PC-9 (cell line): ENCODE data around the gene CLDN6. TPM values are rescaled to one million over a fixed set of nuclear protein-coding genes. Genes with fewer than 3 reads are reported as not detected.

Experiments used
- BruUV-seq: library from RNA; stranded (reverse); fragments of 400-500 nt; replicated peaks from 2 replicates; lab custom pipeline; 2021; lab: Mats Ljungman, UMichigan
- CTCF ChIA-PET: fragments of 300-600 bp; sonication (Branson Sonifier 250); formaldehyde crosslinking; loops from one replicate; lab custom pipeline; 2022; ENCODE audit warnings: antibody characterized with exemption; lab: Charles Lee
- POLR2A ChIA-PET: fragments of 300-600 bp; sonication (Branson Sonifier 250); formaldehyde crosslinking; loops from one replicate; lab custom pipeline; 2022; ENCODE audit warnings: antibody characterized with exemption; ENCODE audit not compliant: unreplicated experiment; lab: Charles Lee
- DNase-seq, 2 experiments: peaks; one replicate each; pipeline versions ENCODE4 v3.0.0 to v3.0.0-alpha.2; 2015 to 2022; ENCODE audit warnings: mixed read lengths in 1 of 2
- H2AFZ ChIP-seq: fragments of 200-600 bp; sonication (generic); 2 replicates; pipeline ENCODE4 v1.8.1; 2017; ENCODE audit warnings: antibody characterized with exemption
- H3F3A ChIP-seq: fragments of 200-600 bp; sonication (generic); 2 replicates; pipeline ENCODE4 v1.8.1; 2017; ENCODE audit warnings: antibody characterized with exemption, mild to moderate bottlenecking, low read depth; ENCODE audit not compliant: insufficient read depth
- H3K27ac ChIP-seq: fragments of 200-600 bp; sonication (generic); 2 replicates; pipeline ENCODE4 v1.6.1; 2016; ENCODE audit warnings: mixed run types
- H3K27me3 ChIP-seq: fragments of 200-600 bp; sonication (generic); 2 replicates; pipeline ENCODE4 v1.6.1; 2016; ENCODE audit warnings: low read depth, mixed run types; ENCODE audit not compliant: insufficient read depth
- H3K36me3 ChIP-seq: fragments of 200-600 bp; sonication (generic); 2 replicates; pipeline ENCODE4 v1.6.1; 2016; ENCODE audit warnings: low read depth, mixed run types
- H3K4me1 ChIP-seq: fragments of 200-600 bp; sonication (generic); replicated peaks from 2 replicates; pipeline ENCODE4 v1.6.1; 2016; ENCODE audit warnings: mixed run types; ENCODE audit not compliant: insufficient read depth
- H3K4me2 ChIP-seq: fragments of 200-600 bp; sonication (generic); 2 replicates; pipeline ENCODE4 v1.6.1; 2017; ENCODE audit warnings: mixed run types
- H3K4me3 ChIP-seq: fragments of 200-600 bp; sonication (generic); 2 replicates; pipeline ENCODE4 v1.6.1; 2016; ENCODE audit warnings: mixed run types
- H3K79me2 ChIP-seq: fragments of 200-600 bp; sonication (generic); 2 replicates; pipeline ENCODE4 v1.6.1; 2017; ENCODE audit warnings: low read depth, mixed run types
- H3K9me2 ChIP-seq: fragments of 200-600 bp; sonication (generic); 2 replicates; pipeline ENCODE4 v1.8.1; 2017; ENCODE audit warnings: mild to moderate bottlenecking; ENCODE audit not compliant: insufficient read depth
- H3K9me3 ChIP-seq: fragments of 200-600 bp; sonication (generic); 2 replicates; pipeline ENCODE4 v1.8.1; 2016; ENCODE audit warnings: low read depth; ENCODE audit not compliant: insufficient read depth
- H4K20me1 ChIP-seq: fragments of 200-600 bp; sonication (generic); 2 replicates; pipeline ENCODE4 v1.8.1; 2017; ENCODE audit not compliant: insufficient read depth
- CTCF ChIP-seq: fragments of 200-600 bp; sonication (generic); conservative IDR thresholded peaks from 2 replicates; pipeline ENCODE4 v1.6.1; 2017; ENCODE audit warnings: mixed run types, antibody characterized with exemption, mild to moderate bottlenecking, moderate library complexity
- EZH2 ChIP-seq: fragments of 200-600 bp; sonication (generic); IDR thresholded peaks from 2 replicates; pipeline ENCODE4 v1.8.0; 2017; ENCODE audit warnings: antibody characterized with exemption, low read depth
- intact Hi-C: fragments of 100-400 bp; cut with micrococcal nuclease; formaldehyde crosslinking; loops from one replicate; pipeline ENCODE4 v1.10.0; 2022; ENCODE audit not compliant: unreplicated experiment
- total RNA-seq: library from RNA; stranded (reverse); gene quantifications from 2 replicates; pipeline ENCODE4 v1.2.3, GENCODE V29; 2021

Gene CLDN6
- total RNA-seq, 1 experiment from 2014 or later: 0.26 TPM

DNA sequence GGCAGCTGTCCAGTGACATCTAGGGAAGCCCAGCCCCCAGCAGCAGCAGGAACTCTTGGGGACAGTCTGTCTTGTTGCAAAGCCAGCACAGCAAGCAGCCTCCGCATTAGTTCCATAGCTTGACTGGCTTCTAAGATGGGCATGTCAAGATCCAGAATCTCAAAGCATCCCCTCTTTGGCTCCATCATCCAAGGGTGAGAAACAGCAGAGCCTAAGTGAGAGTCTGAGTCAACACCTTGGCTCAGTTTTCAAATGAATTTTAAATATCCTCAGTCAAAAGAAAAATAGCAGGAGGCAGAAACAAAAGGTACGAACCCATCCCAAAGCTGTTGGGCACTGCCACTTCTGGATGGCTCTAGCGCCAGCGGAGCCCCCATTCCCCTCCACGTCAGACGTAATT is 3.0 kb downstream of the CLDN6 start:
- Histone ChIP-seq H3K9me3 (no peaks in the 10 kb centered on the region), H2AFZ (no peak overlapping the region), H3K27ac (no peak overlapping the region), H3K4me3 (no peak overlapping the region), H3K36me3 (no peaks in the 10 kb centered on the region), H3K4me2 (no peak overlapping the region; the same call in 1 of the 2 replicates), H3F3A (peaks cover 59% of the 10 kb centered on the region; the same call in 1 of the 2 replicates), H3K79me2 (peaks cover 7% of the 10 kb centered on the region; the same call in 1 of the 2 replicates), H3K27me3 (no peaks in the 10 kb centered on the region), H3K9me2 (no peaks in the 10 kb centered on the region), H3K4me1 (peaks cover 53% of the 10 kb centered on the region), H4K20me1 (no peaks in the 10 kb centered on the region)
- peak in 1 of 2 experiments; percentile 4 for DNase-seq
- CTCF ChIA-PET: interaction anchor here (0.7 kb wide), 1 partner anchor 79 kb away, joined by 3 read pairs; no protein-coding TSS in a partner anchor
- TF ChIP-seq EZH2 (no peak), CTCF (no peak)
- intact Hi-C loops: no loop called here
- POLR2A ChIA-PET: interaction anchor here (0.6 kb wide), 1 partner anchor 9 kb away, joined by 3 read pairs; the partner anchor contains the start of gene HCFC1R1
- BruUV-seq: no TSS peak

DNA sequence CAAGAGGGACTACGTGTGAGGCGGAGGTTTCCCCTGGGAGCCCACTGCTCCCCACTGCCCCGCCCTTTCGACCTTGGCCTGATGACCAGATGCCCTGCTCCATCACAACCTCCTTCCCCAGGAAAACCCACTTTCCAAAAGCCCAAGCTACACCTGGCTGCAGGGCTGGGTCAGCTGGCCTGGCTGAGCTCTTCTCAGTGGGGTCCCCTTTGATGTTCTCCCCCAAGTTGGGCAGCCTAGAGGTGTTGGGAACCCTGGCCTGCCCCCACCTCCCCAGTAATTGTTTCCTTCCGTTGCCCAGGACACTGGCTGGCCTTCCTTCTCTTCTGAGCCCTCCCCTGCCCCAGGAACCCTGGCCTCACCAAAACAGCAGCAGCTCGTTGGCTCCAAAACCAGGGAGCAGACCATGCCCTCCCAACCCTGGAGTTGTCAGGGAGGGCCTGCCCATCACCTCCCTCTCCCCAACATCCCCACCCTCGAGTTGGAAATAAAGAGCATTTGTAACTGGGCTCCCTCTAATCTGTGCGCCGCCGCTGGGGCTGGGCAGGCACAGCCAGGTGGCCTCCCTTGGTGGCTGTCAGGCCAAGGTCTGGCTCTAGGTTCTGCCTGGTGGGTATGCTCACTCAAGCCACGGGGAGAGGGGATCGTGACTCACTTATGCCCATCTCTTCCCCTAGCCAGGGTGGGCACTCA is 3.8 kb downstream of the CLDN6 start:
- H3K4me1 ChIP-seq: peaks cover 59% of the 10 kb centered on the region
- peak overlapping the region; percentile 86 for H3K27ac ChIP-seq
- H3K27me3 ChIP-seq: no peaks in the 10 kb centered on the region
- no peaks in the 10 kb centered on the region for H4K20me1 ChIP-seq
- ChIA-PET CTCF (interaction anchor here (0.7 kb wide), 2 partner anchors 14 to 80 kb away, joined by 3 to 5 read pairs; no protein-coding TSS in a partner anchor), POLR2A (interaction anchor here (0.6 kb wide), 1 partner anchor 33 kb away, joined by 4 read pairs; no protein-coding TSS in a partner anchor)
- no peaks in the 10 kb centered on the region for H3K36me3 ChIP-seq
- TF ChIP-seq EZH2: no peak
- no peak for TF ChIP-seq CTCF
- no peak overlapping the region for H2AFZ ChIP-seq
- peak overlapping the region; percentile 71 for H3K4me2 ChIP-seq
- H3F3A ChIP-seq: peaks cover 65% of the 10 kb centered on the region
- TSS peak; percentile 52 for BruUV-seq
- no peaks in the 10 kb centered on the region for H3K9me2 ChIP-seq
- intact Hi-C loops: no loop called here
- H3K79me2 ChIP-seq: peaks cover 7% of the 10 kb centered on the region; the same call in 1 of the 2 replicates
- H3K4me3 ChIP-seq: no peak overlapping the region
- H3K9me3 ChIP-seq: no peaks in the 10 kb centered on the region
- DNase-seq: no peak

DNA sequence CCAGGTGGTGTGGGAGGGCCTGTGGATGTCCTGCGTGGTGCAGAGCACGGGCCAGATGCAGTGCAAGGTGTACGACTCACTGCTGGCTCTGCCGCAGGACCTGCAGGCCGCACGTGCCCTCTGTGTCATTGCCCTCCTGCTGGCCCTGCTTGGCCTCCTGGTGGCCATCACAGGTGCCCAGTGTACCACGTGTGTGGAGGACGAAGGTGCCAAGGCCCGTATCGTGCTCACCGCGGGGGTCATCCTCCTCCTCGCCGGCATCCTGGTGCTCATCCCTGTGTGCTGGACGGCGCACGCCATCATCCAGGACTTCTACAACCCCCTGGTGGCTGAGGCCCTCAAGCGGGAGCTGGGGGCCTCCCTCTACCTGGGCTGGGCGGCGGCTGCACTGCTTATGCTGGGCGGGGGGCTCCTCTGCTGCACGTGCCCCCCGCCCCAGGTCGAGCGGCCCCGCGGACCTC is 4.5 kb downstream of the CLDN6 start:
- peak overlapping the region; percentile 62 for H2AFZ ChIP-seq
- POLR2A ChIA-PET: interaction anchor here (0.6 to 1.8 kb wide), 2 partner anchors 9 to 32 kb away, joined by 4 to 25 read pairs; partner anchors contain the start of genes HCFC1R1, THOC6 and TNFRSF12A
- peaks cover 71% of the 10 kb centered on the region for H3F3A ChIP-seq
- intact Hi-C loops: no loop called here
- H3K79me2 ChIP-seq: peaks cover 7% of the 10 kb centered on the region; the same call in 1 of the 2 replicates
- CTCF ChIA-PET: interaction anchor here (0.6 to 0.7 kb wide), 2 partner anchors 14 to 15 kb away, joined by 5 to 6 read pairs; no protein-coding TSS in a partner anchor
- peaks cover 65% of the 10 kb centered on the region for H3K4me1 ChIP-seq
- H3K4me2 ChIP-seq: peak overlapping the region; percentile 71
- H3K27me3 ChIP-seq: no peaks in the 10 kb centered on the region
- H3K9me3 ChIP-seq: no peaks in the 10 kb centered on the region
- no peaks in the 10 kb centered on the region for H4K20me1 ChIP-seq
- peak in 1 of 2 experiments; percentile 68 for DNase-seq
- no peaks in the 10 kb centered on the region for H3K36me3 ChIP-seq
- H3K27ac ChIP-seq: peak overlapping the region; percentile 86
- no TSS peak for BruUV-seq
- H3K4me3 ChIP-seq: peak overlapping the region; percentile 37; the same call in 1 of the 2 replicates
- TF ChIP-seq EZH2 (no peak), CTCF (peak; percentile 26; the same call in 1 of the 2 replicates)
- no peaks in the 10 kb centered on the region for H3K9me2 ChIP-seq
